H1 (cell line): Measurements from ENCODE around the gene ANGEL2.

Source experiments
- CTCF ChIP-seq, 3 experiments: IDR thresholded peaks; 1 replicate in 2 of 3; 2 replicates in 1 of 3; pipeline versions ENCODE4 v1.5.1 to v1.6.1; 2011; ENCODE audit warnings: low read length in 3 of 3, mild to moderate bottlenecking in 3 of 3, inconsistent platforms in 2 of 3, low read depth in 1 of 3, moderate library complexity in 1 of 3; ENCODE audit not compliant: insufficient read depth in 1 of 3; ENCODE audit errors: control extremely low read depth in 1 of 3
- EZH2 ChIP-seq: fragments of 200-600 bp; sonication (generic); IDR thresholded peaks from 2 replicates; pipeline ENCODE4 v1.7.1; 2012; ENCODE audit warnings: low read depth, mild to moderate bottlenecking, moderate library complexity, low read length, inconsistent platforms; ENCODE audit not compliant: severe bottlenecking
- JUN ChIP-seq: IDR thresholded peaks from 2 replicates; pipeline ENCODE4 v1.6.1; 2011; ENCODE audit warnings: low read depth, mild to moderate bottlenecking, improper control_type of control experiment, low read length
- KDM5A ChIP-seq: fragments of 200-600 bp; IDR thresholded peaks from 2 replicates; pipeline ENCODE4 v1.7.1; 2012; ENCODE audit warnings: mild to moderate bottlenecking, low read length, inconsistent platforms, mixed read lengths
- MAFK ChIP-seq: IDR thresholded peaks from 2 replicates; pipeline ENCODE4 v1.6.1; 2012; ENCODE audit warnings: low read depth, mild to moderate bottlenecking, improper control_type of control experiment, low read length
- POLR2AphosphoS5 ChIP-seq: IDR thresholded peaks from 2 replicates; pipeline ENCODE4 v1.6.1; 2011; ENCODE audit warnings: low read depth, low read length
- RXRA ChIP-seq: IDR thresholded peaks from 2 replicates; pipeline ENCODE4 v1.6.1; 2011; ENCODE audit warnings: low read depth, mild to moderate bottlenecking, low read length, moderate library complexity; ENCODE audit not compliant: insufficient read depth

- TF ChIP-seq POLR2AphosphoS5 (no peak), KDM5A (no peak), EZH2 (no peak), CTCF (IDR thresholded peaks at IDR 0.05; ENCODE audit: control extremely low read depth in 1 of 3, insufficient read depth in 1 of 3, low read depth in 1 of 3, low read length in 3 of 3) (no peak), JUN (no peak), RXRA (no peak), MAFK (no peak)
Measured at GRCh38 chr1:213032651-213033050, 17.0 kb upstream of the ANGEL2 start.
